NK-92 (cell line): ENCODE data around the gene CIP2A.

Experiments
- DNase-seq: peaks from one replicate; lab custom pipeline; 2025; ENCODE audit not compliant: unreplicated experiment; lab: John Stamatoyannopoulos, UW

The CIP2A gene

GRCh38 chr3:108511490-108511889 lies 77.7 kb downstream of the CIP2A start:
- DNase-seq: no peak

DNA sequence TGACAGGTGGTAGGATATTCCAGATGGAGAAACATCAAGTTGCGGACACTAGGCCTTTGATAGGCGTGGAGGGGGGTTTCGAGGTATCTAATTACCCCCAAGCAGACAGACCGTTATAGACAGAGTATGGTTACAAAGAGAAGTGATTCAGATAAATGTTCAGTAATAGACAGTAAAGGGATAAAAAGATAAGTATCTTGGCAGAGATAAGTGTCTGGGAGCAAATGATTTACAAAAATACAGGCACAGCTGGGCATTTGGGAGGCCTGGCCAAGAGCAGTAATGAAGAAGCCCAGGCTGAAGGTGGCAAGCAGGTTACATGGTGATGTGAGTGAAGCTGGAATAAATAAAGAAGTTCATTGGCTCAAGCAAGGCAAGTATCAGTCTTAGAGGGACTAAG lies 78.2 kb downstream of the CIP2A start:
- DNase-seq: no peak

DNA sequence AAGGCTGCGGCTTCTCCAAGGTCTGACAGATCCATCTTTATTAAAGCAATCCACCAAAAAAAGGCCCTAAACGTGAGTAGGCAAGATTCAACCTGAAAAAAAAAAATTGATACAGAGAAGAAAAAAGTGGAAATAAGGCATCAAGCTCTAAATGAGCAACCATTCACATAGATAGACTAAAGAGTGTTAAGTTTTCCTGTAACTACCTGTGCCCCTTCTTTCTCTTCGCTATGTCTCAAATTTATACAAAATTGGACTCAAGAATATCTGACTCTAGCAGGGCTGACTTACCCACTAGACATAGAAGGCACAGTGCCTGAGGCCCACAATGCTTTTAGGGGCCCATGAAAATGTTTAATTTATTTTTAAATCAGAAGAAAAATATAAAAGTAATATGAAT lies 78.7 kb downstream of the CIP2A start, which contains the start of gene MYH15:
Gene MYH15, minus strand, starts transcription at position 101 of the 400 bp plus-strand sequence. Its CDS starts 66 bp downstream, at position 35.
- DNase-seq: no peak

- DNase-seq: no peak
These were observed 79.4 kb downstream of the CIP2A start for GRCh38 chr3:108509871-108510270.

- no peak for DNase-seq
These were observed 80.0 kb downstream of the CIP2A start for GRCh38 chr3:108509263-108509662.

DNA sequence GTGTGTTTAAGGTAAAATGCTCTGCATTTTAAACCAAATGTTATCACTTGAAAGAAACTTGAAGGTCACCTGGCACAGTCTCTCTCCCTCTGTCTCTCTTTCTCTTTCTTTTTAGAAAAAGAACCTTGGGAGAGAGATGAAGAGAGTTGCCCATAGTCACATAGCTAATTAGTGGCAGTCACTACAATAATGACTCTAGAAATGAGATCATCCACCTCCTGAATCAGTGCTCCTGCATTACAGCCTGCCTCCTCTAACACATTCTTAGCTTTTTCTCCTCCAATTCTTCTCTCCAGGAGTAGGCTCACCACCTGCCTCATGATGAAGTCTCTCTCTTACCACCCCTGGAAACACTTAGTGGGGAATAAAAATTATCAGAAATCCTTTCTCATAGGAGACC lies 81.3 kb downstream of the CIP2A start:
- DNase-seq: no peak

- DNase-seq: no peak
These were observed 83.4 kb downstream of the CIP2A start for GRCh38 chr3:108505811-108506210.

DNA sequence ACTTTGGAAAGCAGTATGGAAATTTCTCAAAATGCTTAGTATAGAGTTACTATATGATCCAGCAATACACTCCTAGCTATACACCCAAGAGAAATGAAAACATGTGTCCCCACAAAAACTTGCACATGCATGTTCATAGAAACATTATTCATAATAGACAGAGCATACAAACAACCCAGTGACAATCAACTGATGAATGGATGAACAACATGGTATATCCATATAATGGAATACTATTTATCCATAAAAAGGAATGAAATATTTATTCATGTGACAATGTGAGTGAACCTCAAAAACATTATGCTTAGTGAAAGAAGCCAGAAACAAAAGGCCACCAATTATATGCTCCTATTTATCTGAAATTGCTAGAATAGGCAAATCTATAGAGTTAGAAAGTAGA lies 85.5 kb downstream of the CIP2A start:
- DNase-seq: no peak

- no peak for DNase-seq
These were observed 87.7 kb downstream of the CIP2A start for GRCh38 chr3:108501535-108501934.

DNA sequence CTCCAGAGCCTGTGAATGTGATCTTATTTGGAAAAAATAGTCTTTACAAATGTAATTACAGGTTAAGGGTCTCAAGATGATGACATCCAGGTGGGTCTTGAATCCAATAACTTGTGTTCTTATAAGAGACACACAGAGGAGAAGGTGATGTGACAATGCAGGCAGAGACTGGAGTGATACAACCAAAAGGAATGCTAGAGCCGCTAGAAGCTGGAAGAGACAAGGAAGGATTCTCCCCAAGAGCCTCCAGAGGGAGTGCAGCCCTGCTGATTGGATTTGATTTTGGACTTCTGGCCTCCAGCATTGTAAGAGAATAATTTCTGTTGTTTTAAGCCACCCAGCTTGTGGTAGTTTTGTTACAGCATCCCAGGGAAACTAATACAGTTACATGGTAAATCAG lies 88.5 kb downstream of the CIP2A start:
- DNase-seq: no peak
